Stomach smooth muscle (tissue), 2 donors: Measurements from ENCODE around the gene ZNF507.

Experiments used
- H3K27ac ChIP-seq: one replicate; pipeline ENCODE4 v1.7.0; 2013; ENCODE audit warnings: mild to moderate bottlenecking, low read length, inconsistent platforms
- H3K27me3 ChIP-seq, 2 donors: one replicate each; pipeline ENCODE4 v1.7.0; 2013; ENCODE audit warnings: low read length in 2 of 2; ENCODE audit not compliant: insufficient read depth in 2 of 2, control insufficient read depth in 1 of 2
- H3K36me3 ChIP-seq, 2 donors: one replicate each; pipeline ENCODE4 v1.7.0; 2013; ENCODE audit warnings: low read length in 2 of 2; ENCODE audit not compliant: control insufficient read depth in 2 of 2, insufficient read depth in 2 of 2
- H3K4me1 ChIP-seq: one replicate; pipeline ENCODE4 v1.7.0; 2013; ENCODE audit warnings: low read length; ENCODE audit not compliant: control insufficient read depth, insufficient read depth
- H3K4me3 ChIP-seq, 2 donors: one replicate each; pipeline ENCODE4 v1.7.0; 2013; ENCODE audit warnings: low read length in 2 of 2
- H3K9ac ChIP-seq, 2 donors: one replicate each; pipeline ENCODE4 v1.7.0; 2013; ENCODE audit warnings: low read length in 2 of 2, mild to moderate bottlenecking in 1 of 2
- H3K9me3 ChIP-seq, 2 donors: one replicate each; pipeline ENCODE4 v1.7.0; 2013; ENCODE audit warnings: low read length in 2 of 2; ENCODE audit not compliant: control insufficient read depth in 2 of 2
- donor health status: healthy.
- donor health status: Pancreatic carcinoma.

Gene ZNF507

GRCh38 chr19:32317086-32317485 is 28.3 kb upstream of the ZNF507 start:
- H3K36me3 ChIP-seq, result no peaks in the 10 kb centered on the region
- no peak overlapping the region for H3K9ac ChIP-seq
- no peak overlapping the region for H3K27ac ChIP-seq
- H3K4me3 ChIP-seq, result no peak overlapping the region
- no peaks in the 10 kb centered on the region for H3K27me3 ChIP-seq
- no peaks in the 10 kb centered on the region for H3K4me1 ChIP-seq
- no peaks in the 10 kb centered on the region for H3K9me3 ChIP-seq

GRCh38 chr19:32318884-32319520 is 26.4 kb upstream of the ZNF507 start:
- Histone ChIP-seq H3K4me1 (no peaks in the 10 kb centered on the region), H3K4me3 (no peak overlapping the region), H3K9me3 (no peaks in the 10 kb centered on the region), H3K27ac (no peak overlapping the region), H3K9ac (no peak overlapping the region), H3K36me3 (no peaks in the 10 kb centered on the region), H3K27me3 (no peaks in the 10 kb centered on the region)

- Histone ChIP-seq H3K4me3 (no peak overlapping the region), H3K27ac (no peak overlapping the region), H3K9me3 (no peaks in the 10 kb centered on the region), H3K27me3 (peaks cover 2 to 4% of the 10 kb centered on the region in 2 donors), H3K36me3 (no peaks in the 10 kb centered on the region), H3K4me1 (no peaks in the 10 kb centered on the region), H3K9ac (no peak overlapping the region)
Measured at GRCh38 chr19:32322541-32322940, 22.9 kb upstream of the ZNF507 start.

GRCh38 chr19:32324631-32325285 is 20.7 kb upstream of the ZNF507 start:
- Histone ChIP-seq H3K36me3 (no peaks in the 10 kb centered on the region), H3K4me1 (no peaks in the 10 kb centered on the region), H3K9ac (no peak overlapping the region), H3K9me3 (no peaks in the 10 kb centered on the region), H3K4me3 (no peak overlapping the region), H3K27me3 (peaks cover 2 to 4% of the 10 kb centered on the region in 2 donors), H3K27ac (no peak overlapping the region)

- Histone ChIP-seq H3K4me3 (no peak overlapping the region), H3K27me3 (peaks cover 2 to 6% of the 10 kb centered on the region in 2 donors)
Measured at GRCh38 chr19:32330213-32330857, 15.1 kb upstream of the ZNF507 start.

GRCh38 chr19:32333227-32333626 is 12.2 kb upstream of the ZNF507 start:
- no peak overlapping the region for H3K27ac ChIP-seq
- no peaks in the 10 kb centered on the region for H3K9me3 ChIP-seq
- H3K4me3 ChIP-seq, result no peak overlapping the region
- H3K9ac ChIP-seq, result no peak overlapping the region
- H3K27me3 ChIP-seq, result peaks cover 0 to 2% of the 10 kb centered on the region in 2 donors
- no peaks in the 10 kb centered on the region for H3K36me3 ChIP-seq
- peaks cover 14% of the 10 kb centered on the region for H3K4me1 ChIP-seq

More at GRCh38 chr19:32330213-32330857, 15.1 kb upstream of the ZNF507 start:
- Histone ChIP-seq H3K9me3 (no peaks in the 10 kb centered on the region), H3K4me1 (no peaks in the 10 kb centered on the region), H3K36me3 (no peaks in the 10 kb centered on the region), H3K27ac (no peak overlapping the region), H3K9ac (no peak overlapping the region)

GRCh38 chr19:32336259-32337083 is 8.9 kb upstream of the ZNF507 start:
- H3K4me1 ChIP-seq, result peaks cover 27% of the 10 kb centered on the region
- H3K36me3 ChIP-seq, result no peaks in the 10 kb centered on the region
- H3K4me3 ChIP-seq, result peak overlapping the region; percentile 55 to 70
- H3K9me3 ChIP-seq, result no peaks in the 10 kb centered on the region
- peak overlapping the region; percentile 90 for H3K27ac ChIP-seq
- H3K27me3 ChIP-seq, result no peaks in the 10 kb centered on the region
- peak overlapping the region; percentile 42 to 65 for H3K9ac ChIP-seq

- Histone ChIP-seq H3K27ac (peak overlapping the region; percentile 90), H3K4me3 (peak overlapping the region; percentile 55 to 70), H3K27me3 (no peaks in the 10 kb centered on the region), H3K9ac (peak overlapping the region; percentile 25 to 65), H3K4me1 (peaks cover 27% of the 10 kb centered on the region), H3K36me3 (no peaks in the 10 kb centered on the region), H3K9me3 (no peaks in the 10 kb centered on the region)
Measured at GRCh38 chr19:32337084-32337808, 8.2 kb upstream of the ZNF507 start.

GRCh38 chr19:32339423-32339822 is 6.0 kb upstream of the ZNF507 start:
- Histone ChIP-seq H3K9me3 (no peaks in the 10 kb centered on the region), H3K27me3 (no peaks in the 10 kb centered on the region), H3K4me1 (peaks cover 27% of the 10 kb centered on the region), H3K27ac (peak overlapping the region; percentile 73), H3K9ac (peak overlapping the region in 1 of 2 donors; percentile 55), H3K36me3 (no peaks in the 10 kb centered on the region), H3K4me3 (no peak overlapping the region)
